Nephron progenitor cell (in vitro differentiated cells): ENCODE measurements around the gene ZBTB49.
A peak's percentile ranks its signal among the peaks of the same experiment; 100 is the strongest.

Experiments used
- DNase-seq: peaks from one replicate; pipeline ENCODE4 v3.0.0; 2021
- H3K27ac Mint-ChIP-seq: 2 replicates; pipeline ENCODE4 v1.8.0; 2021; ENCODE audit warnings: mild to moderate bottlenecking, moderate library complexity, mixed read lengths
- H3K27me3 Mint-ChIP-seq: 2 replicates; pipeline ENCODE4 v1.8.0; 2021; ENCODE audit warnings: mild to moderate bottlenecking, low read depth, mixed read lengths; ENCODE audit not compliant: poor library complexity
- H3K36me3 Mint-ChIP-seq: 2 replicates; pipeline ENCODE4 v1.8.0; 2021; ENCODE audit warnings: low read depth, mixed read lengths
- H3K4me1 Mint-ChIP-seq: 2 replicates; pipeline ENCODE4 v1.8.0; 2021; ENCODE audit warnings: mixed read lengths
- H3K4me3 Mint-ChIP-seq: 2 replicates; pipeline ENCODE4 v1.8.0; 2021; ENCODE audit warnings: mild to moderate bottlenecking, moderate library complexity, mixed read lengths
- H3K9me3 Mint-ChIP-seq: 2 replicates; pipeline ENCODE4 v1.8.0; 2021; ENCODE audit warnings: mild to moderate bottlenecking, moderate library complexity, mixed read lengths
- TF ChIP-seq, protein P1 (sequence below): fragments of 200-600 bp; sonication (generic); IDR thresholded peaks from 2 replicates; pipeline ENCODE4 v1.5.0; 2021; ENCODE audit warnings: antibody characterized with exemption

The ZBTB49 gene

DNA sequence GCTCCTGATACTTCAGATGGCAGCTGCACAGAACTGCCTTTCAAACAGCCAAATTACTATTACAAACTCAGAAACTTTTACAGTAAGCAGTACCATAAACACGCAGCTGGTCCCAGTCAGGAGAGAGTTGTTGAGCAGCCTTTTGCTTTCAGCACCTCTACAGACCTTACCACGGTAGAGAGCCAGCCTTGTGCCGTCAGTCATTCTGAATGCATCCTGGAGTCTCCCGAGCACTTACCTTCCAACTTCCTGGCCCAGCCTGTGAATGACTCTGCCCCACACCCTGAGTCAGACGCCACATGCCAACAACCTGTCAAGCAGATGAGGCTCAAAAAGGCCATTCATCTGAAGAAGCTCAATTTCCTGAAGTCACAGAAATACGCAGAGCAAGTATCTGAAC lies 12.4 kb downstream of the ZBTB49 start:
- H3K4me1 Mint-ChIP-seq, result no peaks in the 10 kb centered on the region
- peaks cover 34% of the 10 kb centered on the region for H3K36me3 Mint-ChIP-seq
- TF ChIP-seq, protein P1, sequence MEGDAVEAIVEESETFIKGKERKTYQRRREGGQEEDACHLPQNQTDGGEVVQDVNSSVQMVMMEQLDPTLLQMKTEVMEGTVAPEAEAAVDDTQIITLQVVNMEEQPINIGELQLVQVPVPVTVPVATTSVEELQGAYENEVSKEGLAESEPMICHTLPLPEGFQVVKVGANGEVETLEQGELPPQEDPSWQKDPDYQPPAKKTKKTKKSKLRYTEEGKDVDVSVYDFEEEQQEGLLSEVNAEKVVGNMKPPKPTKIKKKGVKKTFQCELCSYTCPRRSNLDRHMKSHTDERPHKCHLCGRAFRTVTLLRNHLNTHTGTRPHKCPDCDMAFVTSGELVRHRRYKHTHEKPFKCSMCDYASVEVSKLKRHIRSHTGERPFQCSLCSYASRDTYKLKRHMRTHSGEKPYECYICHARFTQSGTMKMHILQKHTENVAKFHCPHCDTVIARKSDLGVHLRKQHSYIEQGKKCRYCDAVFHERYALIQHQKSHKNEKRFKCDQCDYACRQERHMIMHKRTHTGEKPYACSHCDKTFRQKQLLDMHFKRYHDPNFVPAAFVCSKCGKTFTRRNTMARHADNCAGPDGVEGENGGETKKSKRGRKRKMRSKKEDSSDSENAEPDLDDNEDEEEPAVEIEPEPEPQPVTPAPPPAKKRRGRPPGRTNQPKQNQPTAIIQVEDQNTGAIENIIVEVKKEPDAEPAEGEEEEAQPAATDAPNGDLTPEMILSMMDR, result no peak
- peak overlapping the region; percentile 39 for H3K27ac Mint-ChIP-seq
- no peaks in the 10 kb centered on the region for H3K9me3 Mint-ChIP-seq
- H3K27me3 Mint-ChIP-seq, result no peaks in the 10 kb centered on the region
- DNase-seq, result no peak
- H3K4me3 Mint-ChIP-seq, result no peak overlapping the region

DNA sequence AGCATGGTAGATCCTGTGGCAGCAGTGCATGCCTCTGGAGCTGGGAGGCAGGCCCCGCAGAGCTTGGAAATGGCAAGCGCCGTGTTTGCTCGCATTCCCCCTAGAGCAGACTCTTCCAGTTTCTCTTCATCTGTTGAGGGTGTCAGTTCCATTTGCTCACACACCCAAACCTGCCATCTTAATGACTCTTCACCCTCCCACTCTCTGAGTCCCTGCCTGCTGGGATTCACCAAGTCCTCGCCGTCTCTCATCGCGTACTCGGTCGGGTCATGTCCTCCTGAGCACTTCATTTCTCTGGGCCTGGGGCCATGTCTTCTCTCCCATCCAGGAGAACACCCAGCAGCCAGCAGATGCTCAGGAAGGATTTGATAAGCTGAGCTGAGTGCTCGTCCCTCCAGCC lies 16.9 kb downstream of the ZBTB49 start:
- TF ChIP-seq, protein P1, result no peak
- Mint-ChIP-seq H3K27me3 (no peaks in the 10 kb centered on the region), H3K36me3 (peaks cover 38% of the 10 kb centered on the region), H3K9me3 (no peaks in the 10 kb centered on the region), H3K4me1 (no peaks in the 10 kb centered on the region), H3K27ac (no peak overlapping the region), H3K4me3 (no peak overlapping the region)
- no peak for DNase-seq

DNA sequence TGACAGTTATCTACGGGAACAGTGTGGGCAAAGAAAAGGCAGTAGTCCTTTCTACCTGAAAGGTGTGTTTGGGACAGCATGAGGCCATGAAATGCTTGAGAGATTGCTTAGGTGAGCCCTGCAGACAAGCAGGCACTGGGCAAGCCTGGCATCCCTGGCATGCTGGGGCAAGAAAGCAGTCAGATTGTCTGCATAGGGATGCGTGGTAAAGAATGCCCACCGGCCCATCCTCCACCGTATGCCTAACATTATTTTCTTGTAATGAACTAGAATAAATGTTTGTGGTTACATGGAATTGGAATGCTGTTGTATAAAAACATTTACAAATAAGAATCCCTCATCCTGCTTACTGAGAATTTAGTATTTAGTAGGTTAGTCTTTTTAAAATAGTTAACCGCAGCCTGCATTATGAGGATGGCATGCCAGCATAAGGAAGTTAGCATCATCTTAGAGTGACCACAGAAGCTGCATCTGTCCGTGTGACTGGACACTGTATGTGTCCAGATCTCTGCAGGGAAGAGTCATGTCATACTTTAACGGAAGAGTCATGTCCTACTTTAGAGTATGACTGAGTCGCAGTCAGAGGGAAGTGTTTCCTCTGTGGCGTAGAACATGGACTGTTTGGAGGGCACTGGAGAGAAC lies 18.9 kb downstream of the ZBTB49 start:
- DNase-seq, result no peak
- Mint-ChIP-seq H3K27me3 (no peaks in the 10 kb centered on the region), H3K4me3 (no peak overlapping the region), H3K27ac (no peak overlapping the region), H3K36me3 (peaks cover 34% of the 10 kb centered on the region), H3K4me1 (no peaks in the 10 kb centered on the region), H3K9me3 (no peaks in the 10 kb centered on the region)
- TF ChIP-seq, protein P1, result no peak

DNA sequence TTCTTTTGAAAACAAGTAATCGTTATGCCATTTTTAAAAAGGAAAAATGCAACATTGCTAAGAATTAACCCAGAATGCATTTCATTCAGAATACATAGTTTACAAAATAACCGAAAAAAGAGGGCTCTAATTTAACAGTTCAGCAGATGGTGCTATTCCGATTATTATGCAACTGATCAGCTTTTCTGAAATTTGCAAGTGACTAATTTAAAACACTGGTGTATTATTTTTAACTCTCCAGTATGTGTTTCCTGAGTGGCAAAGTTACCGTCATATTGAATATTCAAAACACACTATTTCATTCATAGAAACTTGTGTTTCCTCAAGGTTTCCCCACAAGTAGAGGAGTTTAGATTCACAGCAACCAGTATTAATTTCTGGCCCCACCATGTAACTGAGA lies 21.1 kb downstream of the ZBTB49 start:
- DNase-seq, result no peak
- TF ChIP-seq, protein P1, result no peak
- Mint-ChIP-seq H3K27me3 (no peaks in the 10 kb centered on the region), H3K4me1 (no peaks in the 10 kb centered on the region), H3K36me3 (peaks cover 42% of the 10 kb centered on the region), H3K27ac (no peak overlapping the region), H3K9me3 (no peaks in the 10 kb centered on the region), H3K4me3 (no peak overlapping the region)

DNA sequence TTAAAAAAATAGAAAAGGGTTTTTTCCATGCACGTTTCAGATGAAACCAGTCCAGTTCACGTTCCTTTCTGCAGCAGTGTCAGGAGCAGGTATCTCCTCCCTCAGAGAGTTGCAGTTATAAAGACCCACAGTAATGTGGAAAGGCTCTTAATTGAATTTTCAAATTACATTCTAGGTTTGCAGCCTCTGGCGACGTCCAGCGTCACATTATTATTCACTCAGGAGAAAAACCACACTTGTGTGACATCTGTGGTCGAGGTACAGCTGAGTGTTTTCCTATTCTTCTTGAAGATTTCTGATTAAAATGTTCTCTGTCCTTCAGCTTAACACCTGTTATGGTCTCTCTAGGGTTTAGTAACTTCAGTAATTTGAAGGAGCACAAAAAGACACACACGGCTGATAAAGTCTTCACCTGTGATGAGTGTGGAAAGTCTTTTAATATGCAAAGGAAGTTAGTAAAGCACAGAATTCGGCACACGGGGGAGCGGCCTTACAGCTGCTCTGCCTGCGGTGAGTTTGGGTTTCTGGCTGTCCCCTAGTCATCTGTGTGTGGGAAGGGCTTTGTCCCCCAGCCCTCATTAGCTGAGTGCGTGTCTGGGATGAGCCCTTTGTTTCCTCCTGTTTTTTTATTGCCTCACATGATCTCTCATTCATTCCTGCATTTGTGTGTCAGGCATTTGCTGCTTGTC lies 25.6 kb downstream of the ZBTB49 start:
- H3K4me3 Mint-ChIP-seq, result no peak overlapping the region
- TF ChIP-seq, protein P1, result no peak
- H3K36me3 Mint-ChIP-seq, result peaks cover 40% of the 10 kb centered on the region
- no peaks in the 10 kb centered on the region for H3K4me1 Mint-ChIP-seq
- no peaks in the 10 kb centered on the region for H3K9me3 Mint-ChIP-seq
- DNase-seq, result no peak
- H3K27me3 Mint-ChIP-seq, result no peaks in the 10 kb centered on the region
- no peak overlapping the region for H3K27ac Mint-ChIP-seq

DNA sequence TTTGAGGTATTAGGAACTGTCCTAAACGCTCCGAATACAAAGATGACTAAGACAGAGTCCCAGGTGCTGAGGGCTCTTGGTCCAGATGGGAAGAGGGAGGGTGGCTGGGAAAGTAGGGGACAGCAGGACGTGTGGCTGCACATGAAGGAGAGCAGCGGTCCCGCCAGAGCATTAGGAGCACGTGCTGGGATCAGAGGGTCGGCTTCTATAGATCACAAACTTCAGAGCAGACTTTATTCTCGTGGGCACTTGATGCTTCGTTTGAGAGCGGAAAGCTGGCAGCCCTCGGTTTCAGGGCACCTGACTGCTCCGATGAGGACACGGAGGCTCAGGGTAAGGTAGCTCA lies 26.1 kb downstream of the ZBTB49 start:
- Mint-ChIP-seq H3K4me1 (no peaks in the 10 kb centered on the region), H3K4me3 (no peak overlapping the region), H3K27ac (peak overlapping the region; percentile 54), H3K27me3 (no peaks in the 10 kb centered on the region), H3K36me3 (peaks cover 45% of the 10 kb centered on the region), H3K9me3 (no peaks in the 10 kb centered on the region)
- no peak for DNase-seq
- TF ChIP-seq, protein P1, result no peak
